Fibroblast of villous mesenchyme (primary cell): ENCODE results near the gene PRKAR1B. TPM values are rescaled to one million over a fixed set of nuclear protein-coding genes. Genes with fewer than 3 reads are reported as not detected.

Source experiments
- DNase-seq: peaks from one replicate; pipeline ENCODE4 v3.0.0-alpha.2; 2010; ENCODE audit warnings: low read depth
- H3K4me3 ChIP-seq: 2 replicates; pipeline ENCODE4 v1.5.1; 2011; ENCODE audit warnings: low read depth, mild to moderate bottlenecking, low read length
- CTCF ChIP-seq: IDR thresholded peaks from 2 replicates; pipeline ENCODE4 v1.5.1; 2012; ENCODE audit warnings: low read depth, mild to moderate bottlenecking, low read length; ENCODE audit not compliant: insufficient read depth
- total RNA-seq: library from RNA; depleted of rRNA; stranded (reverse); fragments of >200 nt; gene quantifications from 2 replicates; pipeline ENCODE4 v1.2.3, GENCODE V29; 2012

The PRKAR1B gene
- total RNA-seq, 1 donor = 16.4 TPM

DNA sequence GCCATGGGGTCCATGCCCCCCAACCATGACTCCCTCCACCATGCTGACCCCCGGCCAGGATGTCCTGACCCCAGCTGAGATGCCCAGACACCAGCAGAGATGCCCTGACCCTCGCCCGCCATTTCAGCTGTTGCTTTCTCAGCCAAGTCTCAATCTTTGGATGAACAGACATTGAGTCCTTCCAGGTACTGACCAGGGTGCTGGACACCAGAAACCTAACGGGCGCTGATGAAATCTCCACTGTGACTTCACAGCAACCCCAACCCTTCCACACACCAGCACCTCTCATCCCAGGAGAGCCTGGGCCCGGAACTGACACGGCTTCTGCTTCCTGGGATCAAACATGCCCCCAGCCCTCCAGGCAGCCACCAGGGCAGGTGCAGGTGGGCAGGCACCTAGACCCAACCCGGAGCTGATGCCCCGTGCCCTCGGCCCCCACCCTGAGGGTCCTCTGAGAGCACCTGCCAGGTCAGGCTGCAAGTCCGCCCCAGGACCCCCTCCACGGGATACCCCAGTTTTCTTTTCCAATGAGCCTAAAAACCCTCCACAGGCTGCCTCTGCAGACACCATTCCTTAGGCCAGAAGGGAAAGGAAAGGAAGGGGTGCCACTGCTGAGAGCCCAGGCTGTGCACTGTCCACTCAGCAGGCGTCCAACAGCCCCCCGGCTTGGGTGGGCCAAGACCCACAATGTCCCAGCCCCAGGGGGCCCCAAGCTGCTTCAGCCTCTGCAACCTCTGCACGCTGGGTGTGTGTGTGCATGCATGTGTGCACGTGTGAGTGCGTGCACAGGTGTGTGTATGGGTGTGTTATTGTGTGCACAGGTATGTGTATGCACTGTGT, 164.1 kb downstream of the PRKAR1B start:
- no peak for DNase-seq
- no peak overlapping the region for H3K4me3 ChIP-seq
- TF ChIP-seq CTCF = no peak

DNA sequence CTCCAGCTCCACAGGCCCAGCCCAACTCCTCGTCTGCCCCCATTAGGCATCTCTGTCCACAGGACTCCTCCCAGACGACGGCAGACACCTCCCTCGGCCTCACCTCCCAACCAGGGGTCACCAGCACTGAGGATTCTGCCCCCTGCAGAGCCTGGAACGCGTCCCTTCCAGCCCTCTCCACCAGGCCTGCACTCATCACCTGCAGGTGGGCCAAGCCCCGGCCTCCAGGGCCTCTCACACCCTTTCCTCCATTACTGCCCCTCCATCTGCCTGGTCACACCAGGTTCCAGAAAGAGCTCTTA, 164.8 kb downstream of the PRKAR1B start:
- H3K4me3 ChIP-seq = no peak overlapping the region
- no peak for DNase-seq
- no peak for TF ChIP-seq CTCF

DNA sequence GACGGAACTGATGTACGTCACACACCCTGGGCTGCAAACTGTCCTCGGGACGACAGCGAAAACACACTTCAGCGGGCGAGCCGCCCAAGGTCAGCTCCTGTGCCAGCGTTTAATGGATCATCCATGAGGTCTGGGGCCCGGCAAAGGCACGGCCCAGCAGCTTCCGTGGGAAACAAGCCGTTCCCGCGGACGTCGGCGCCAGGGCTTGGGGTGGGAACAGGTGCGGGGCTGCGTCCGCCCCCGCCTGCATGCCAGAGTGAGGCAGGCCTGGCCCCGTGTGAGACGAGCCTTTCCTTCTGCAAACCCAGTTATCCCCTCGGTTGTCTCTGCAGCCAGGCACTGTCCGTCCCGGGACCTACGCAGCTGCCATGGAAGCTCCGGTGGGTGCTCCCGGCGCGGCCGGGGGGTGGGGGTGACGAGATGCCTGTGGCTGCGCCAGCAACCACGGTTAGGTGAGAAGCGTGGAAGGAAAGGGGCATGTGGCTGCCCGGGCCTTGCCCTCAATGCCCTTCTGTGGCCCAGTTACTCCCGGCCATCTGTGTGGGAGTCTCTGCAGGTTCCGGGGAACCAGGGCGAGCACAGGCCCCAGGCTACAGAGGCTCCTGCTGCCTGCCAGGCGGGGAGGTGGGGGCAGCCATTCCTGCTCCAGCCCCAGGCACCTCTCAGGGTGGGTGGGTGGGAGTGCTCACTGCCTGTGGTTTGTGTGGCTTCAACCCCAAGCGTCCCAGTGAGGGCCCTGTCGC, 165.3 kb downstream of the PRKAR1B start:
- H3K4me3 ChIP-seq = no peak overlapping the region
- no peak for TF ChIP-seq CTCF
- no peak for DNase-seq

DNA sequence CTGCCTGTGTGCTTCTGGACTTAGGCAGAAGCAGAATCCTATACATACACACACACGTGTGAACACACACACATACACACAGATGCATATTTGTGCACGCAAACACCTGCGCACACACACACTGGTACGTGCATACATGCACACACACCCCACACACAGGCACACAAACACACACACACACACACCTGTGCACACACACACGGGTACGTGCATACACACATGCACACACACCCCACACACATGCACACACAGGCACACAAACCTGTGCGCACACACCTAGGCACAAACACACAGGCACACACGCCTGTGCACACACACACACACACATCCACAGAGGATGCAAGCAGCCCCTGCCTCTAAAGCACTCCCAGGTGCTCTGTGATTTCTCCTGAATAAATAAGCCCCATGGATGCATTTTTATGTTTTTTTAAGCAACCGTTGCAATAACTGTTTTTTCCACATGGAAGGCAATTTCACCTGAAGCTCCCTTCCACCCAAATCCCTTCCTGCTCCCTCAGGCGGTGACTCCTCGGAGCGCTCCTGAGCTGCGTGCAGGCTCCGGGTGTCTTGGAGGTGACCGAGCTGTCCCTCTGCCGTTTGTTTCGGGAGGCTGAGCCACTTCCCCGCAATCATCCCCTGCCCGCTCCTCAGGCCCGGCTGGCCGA, 166.0 kb downstream of the PRKAR1B start:
- H3K4me3 ChIP-seq = no peak overlapping the region
- no peak for DNase-seq
- TF ChIP-seq CTCF = no peak

DNA sequence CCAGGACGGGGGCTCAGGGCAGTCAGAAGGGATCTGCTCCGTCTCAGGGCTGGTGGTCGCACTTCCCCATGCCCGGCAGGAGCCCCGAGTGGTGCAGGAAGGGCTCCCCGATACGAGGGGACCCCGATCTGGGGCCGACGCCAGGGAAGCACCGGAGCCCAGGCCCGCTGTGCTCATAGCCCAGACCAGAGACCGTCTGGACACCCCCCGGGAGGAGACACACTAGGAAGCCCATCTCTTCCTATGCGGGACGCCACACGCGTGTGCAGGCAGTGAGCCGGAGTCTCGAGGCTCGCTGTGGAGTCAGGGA, 167.7 kb downstream of the PRKAR1B start:
- no peak overlapping the region for H3K4me3 ChIP-seq
- DNase-seq = no peak
- TF ChIP-seq CTCF = no peak

DNA sequence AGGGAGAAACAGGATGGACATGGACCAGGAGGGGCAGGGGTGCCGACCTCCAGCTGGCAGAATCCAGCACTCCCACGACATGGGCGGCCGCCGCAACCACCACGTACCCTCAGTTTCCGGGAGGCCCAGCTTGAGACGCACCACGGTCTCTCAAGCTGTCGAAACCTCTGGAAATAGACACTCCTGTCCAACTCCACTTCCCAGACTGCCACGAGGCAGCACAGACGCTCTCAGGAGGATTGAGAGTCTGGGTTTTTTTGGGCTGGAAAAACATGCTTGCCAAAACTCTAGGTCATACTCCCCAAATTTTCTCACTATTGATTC, 169.6 kb downstream of the PRKAR1B start:
- DNase-seq = no peak
- TF ChIP-seq CTCF = no peak
- H3K4me3 ChIP-seq = no peak overlapping the region
